H1 (cell line): Measurements from ENCODE around the gene FBXO39. TPM values are rescaled to one million over a fixed set of nuclear protein-coding genes. Genes with fewer than 3 reads are reported as not detected.

Source experiments
- CTCF ChIA-PET: fragments of 300-600 bp; sonication (Branson Sonifier 250); formaldehyde crosslinking; loops from one replicate; lab custom pipeline; 2021; ENCODE audit not compliant: partially characterized antibody; lab: Charles Lee
- POLR2A ChIA-PET: fragments of 300-600 bp; sonication (Branson Sonifier 250); formaldehyde crosslinking; loops from one replicate; lab custom pipeline; 2021; ENCODE audit warnings: inconsistent platforms; ENCODE audit not compliant: partially characterized antibody; lab: Charles Lee
- DNase-seq, 2 experiments: peaks; one replicate each; pipeline versions ENCODE4 v3.0.0 to v3.0.0-alpha.2; 2010 to 2022; ENCODE audit warnings: low spot score in 2 of 2, low read depth in 1 of 2, mixed read lengths in 1 of 2
- FAIRE-seq: peaks from 2 replicates; lab custom pipeline; 2011; peaks lifted over from hg19 to GRCh38; lab: Jason Lieb, UNC
- H2AFZ ChIP-seq: 2 replicates; pipeline ENCODE4 v1.8.1; 2012; ENCODE audit warnings: low read length, inconsistent platforms
- H2AK5ac ChIP-seq: 2 replicates; pipeline ENCODE4 v1.6.1; 2013; ENCODE audit warnings: low read depth, low read length
- H2BK120ac ChIP-seq: replicated peaks from 2 replicates; pipeline ENCODE3; 2013; ENCODE audit warnings: low read depth, low read length, inconsistent platforms
- H2BK12ac ChIP-seq: 2 replicates; pipeline ENCODE4 v1.6.1; 2013; ENCODE audit warnings: low read depth, low read length
- H2BK15ac ChIP-seq: 2 replicates; pipeline ENCODE4 v1.6.1; 2013; ENCODE audit warnings: low read length
- H2BK20ac ChIP-seq: 2 replicates; pipeline ENCODE4 v1.6.1; 2013; ENCODE audit warnings: low read length
- H2BK5ac ChIP-seq: 2 replicates; pipeline ENCODE4 v1.6.1; 2013; ENCODE audit warnings: low read depth, low read length
- H3K14ac ChIP-seq: 2 replicates; pipeline ENCODE4 v1.6.1; 2013; ENCODE audit warnings: inconsistent platforms; ENCODE audit not compliant: insufficient read length
- H3K18ac ChIP-seq: 2 replicates; pipeline ENCODE4 v1.6.1; 2013; ENCODE audit warnings: low read length; ENCODE audit errors: extremely low read depth
- H3K23ac ChIP-seq: 2 replicates; pipeline ENCODE4 v1.6.1; 2013; ENCODE audit warnings: inconsistent platforms; ENCODE audit not compliant: insufficient read length
- H3K23me2 ChIP-seq: 2 replicates; pipeline ENCODE4 v1.6.1; 2013; ENCODE audit warnings: low read depth, low read length
- H3K27ac ChIP-seq: 2 replicates; pipeline ENCODE4 v1.6.1; 2011; ENCODE audit warnings: low read depth, low read length, inconsistent platforms
- H3K27me3 ChIP-seq, 4 experiments: replicated peaks in 1 of 4; 1 replicate in 1 of 4; 2 replicates in 3 of 4; pipeline versions ENCODE4 v1.6.1 to v1.8.1; 2011 to 2013; ENCODE audit warnings: low read length in 3 of 4, mild to moderate bottlenecking in 3 of 4, inconsistent platforms in 2 of 4, mixed read lengths in 2 of 4, moderate library complexity in 1 of 4; ENCODE audit not compliant: control insufficient read depth in 3 of 4, insufficient read depth in 3 of 4; ENCODE audit errors: extremely low read depth in 1 of 4
- H3K36me3 ChIP-seq, 4 experiments: 2 replicates each; pipeline versions ENCODE4 v1.6.1 to v1.8.1; 2011 to 2013; ENCODE audit warnings: mild to moderate bottlenecking in 4 of 4, low read length in 3 of 4, moderate library complexity in 2 of 4, control low read depth in 1 of 4, inconsistent platforms in 1 of 4; ENCODE audit not compliant: insufficient read depth in 4 of 4, control insufficient read depth in 2 of 4
- H3K4ac ChIP-seq: replicated peaks from 2 replicates; pipeline ENCODE3; 2013; ENCODE audit warnings: low read length, low read depth, mixed read lengths, inconsistent platforms; ENCODE audit not compliant: insufficient read length
- H3K4me1 ChIP-seq, 4 experiments: replicated peaks in 1 of 4; 1 replicate in 1 of 4; 2 replicates in 3 of 4; pipeline versions ENCODE4 v1.6.1 to v1.8.1; 2011 to 2013; ENCODE audit warnings: low read length in 3 of 4, inconsistent platforms in 2 of 4, mixed read lengths in 1 of 4; ENCODE audit not compliant: insufficient read depth in 4 of 4, control insufficient read depth in 3 of 4
- H3K4me2 ChIP-seq, 2 experiments: 2 replicates each; pipeline versions ENCODE4 v1.6.1 to v1.8.1; 2011 to 2013; ENCODE audit warnings: low read depth in 2 of 2, low read length in 2 of 2, control low read depth in 1 of 2, inconsistent platforms in 1 of 2, mild to moderate bottlenecking in 1 of 2; ENCODE audit not compliant: insufficient read depth in 1 of 2
- H3K4me3 ChIP-seq, 4 experiments: fragments of 200-600, 300-600 bp in 1 of 4; sonication (generic), shearing (Covaris generic), sonication (Bioruptor Twin) in 1 of 4; 2 replicates each; pipeline versions ENCODE4 v1.5.1 to v1.8.1; 2011 to 2016; ENCODE audit warnings: low read length in 4 of 4, low read depth in 3 of 4, control low read depth in 2 of 4, inconsistent platforms in 2 of 4, mild to moderate bottlenecking in 2 of 4, mixed read lengths in 1 of 4, moderate library complexity in 1 of 4; ENCODE audit not compliant: insufficient read depth in 2 of 4; ENCODE audit errors: extremely low read depth in 1 of 4
- H3K56ac ChIP-seq: replicated peaks from 2 replicates; pipeline ENCODE3; 2013; ENCODE audit warnings: low read depth, mild to moderate bottlenecking, mixed read lengths, low read length, inconsistent platforms; ENCODE audit not compliant: insufficient read length
- H3K79me1 ChIP-seq: 2 replicates; pipeline ENCODE4 v1.6.1; 2013; ENCODE audit warnings: low read depth, low read length, control low read depth
- H3K79me2 ChIP-seq, 2 experiments: 2 replicates each; pipeline versions ENCODE4 v1.6.1 to v1.8.1; 2012 to 2013; ENCODE audit warnings: low read length in 2 of 2, mild to moderate bottlenecking in 2 of 2, inconsistent platforms in 1 of 2; ENCODE audit not compliant: insufficient read depth in 2 of 2, control insufficient read depth in 1 of 2
- H3K9ac ChIP-seq, 4 experiments: replicated peaks in 1 of 4; 1 replicate in 1 of 4; 2 replicates in 3 of 4; pipeline versions ENCODE4 v1.6.1 to v1.8.1; 2011 to 2013; ENCODE audit warnings: low read depth in 3 of 4, low read length in 3 of 4, control low read depth in 2 of 4, mild to moderate bottlenecking in 2 of 4, moderate library complexity in 2 of 4, inconsistent platforms in 1 of 4; ENCODE audit errors: extremely low read depth in 1 of 4
- H3K9me3 ChIP-seq, 2 experiments: 2 replicates each; pipeline versions ENCODE4 v1.6.1 to v1.8.1; 2012 to 2013; ENCODE audit warnings: mild to moderate bottlenecking in 2 of 2, moderate library complexity in 2 of 2, control low read depth in 1 of 2, inconsistent platforms in 1 of 2, low read depth in 1 of 2, low read length in 1 of 2, mixed read lengths in 1 of 2; ENCODE audit not compliant: insufficient read depth in 2 of 2
- H4K20me1 ChIP-seq, 2 experiments: replicated peaks in 1 of 2; 2 replicates each; pipeline versions ENCODE3 to v1.8.1; 2011 to 2013; ENCODE audit warnings: inconsistent platforms in 2 of 2, low read length in 2 of 2, mild to moderate bottlenecking in 1 of 2; ENCODE audit not compliant: insufficient read depth in 2 of 2, control insufficient read depth in 1 of 2
- H4K5ac ChIP-seq: 2 replicates; pipeline ENCODE4 v1.6.1; 2013; ENCODE audit warnings: low read length, low read depth, mixed read lengths, inconsistent platforms; ENCODE audit not compliant: insufficient read length
- H4K8ac ChIP-seq: 2 replicates; pipeline ENCODE4 v1.8.0; 2013; ENCODE audit warnings: mild to moderate bottlenecking, moderate library complexity, low read length, inconsistent platforms; ENCODE audit not compliant: insufficient read depth; ENCODE audit errors: extremely low read depth
- H4K91ac ChIP-seq: replicated peaks from 2 replicates; pipeline ENCODE3; 2013; ENCODE audit warnings: low read length, mixed read lengths, inconsistent platforms; ENCODE audit not compliant: insufficient read length
- ASH2L ChIP-seq: fragments of 200-600, 300-600 bp; sonication (generic); IDR thresholded peaks from one replicate; pipeline ENCODE4 v1.7.1; 2017; ENCODE audit warnings: low read length
- CBX5 ChIP-seq: fragments of 300-800, 300-1000 bp; sonication (generic); IDR thresholded peaks from 2 replicates; pipeline ENCODE4 v1.7.1; 2016; ENCODE audit warnings: antibody characterized with exemption, low read length, low read depth
- CHD1 ChIP-seq: IDR thresholded peaks from 2 replicates; pipeline ENCODE4 v1.6.1; 2012; ENCODE audit warnings: low read depth, low read length, improper control_type of control experiment
- CTBP2 ChIP-seq: IDR thresholded peaks from 2 replicates; pipeline ENCODE4 v1.7.0; 2011; ENCODE audit warnings: borderline replicate concordance, mild to moderate bottlenecking, moderate library complexity, mixed read lengths, low read length; ENCODE audit not compliant: insufficient read depth, insufficient read length
- SAP30 ChIP-seq: fragments of 300-600 bp; sonication (generic); IDR thresholded peaks from 2 replicates; pipeline ENCODE4 v1.7.1; 2012; ENCODE audit warnings: low read length, moderate library complexity, mild to moderate bottlenecking, inconsistent platforms; ENCODE audit not compliant: insufficient read depth, insufficient replicate concordance
- SIRT6 ChIP-seq: IDR thresholded peaks from one replicate; pipeline ENCODE4 v1.7.1; 2012; ENCODE audit warnings: low read length, inconsistent platforms
- SP4 ChIP-seq: IDR thresholded peaks from 2 replicates; pipeline ENCODE4 v1.6.1; 2012; ENCODE audit warnings: low read length, inconsistent platforms
- TBP ChIP-seq: IDR thresholded peaks from 2 replicates; pipeline ENCODE4 v1.6.1; 2011; ENCODE audit warnings: low read depth, low read length, improper control_type of control experiment
- WGBS, 2 experiments: shearing (Covaris generic) in 1 of 2; methylation state at CpG; one replicate each; pipeline versions ENCODE4 v1.1.6 to v1.1.7; 2013 to 2015; ENCODE audit warnings: low lambda C conversion rate in 2 of 2, mixed read lengths in 2 of 2, inconsistent platforms in 1 of 2, low coverage in 1 of 2, missing lambda C conversion rate in 1 of 2; ENCODE audit not compliant: insufficient replicate concordance in 2 of 2, insufficient coverage in 1 of 2, insufficient read length in 1 of 2; ENCODE audit errors: extremely low coverage in 1 of 2, missing lambda C conversion rate in 1 of 2; 5-methylcytosine and 5-hydroxymethylcytosine counted together
- polyA plus RNA-seq, 7 experiments: library from polyadenylated mRNA; depleted of rRNA in 3 of 7; stranded (reverse) in 5 of 7; unstranded in 2 of 7; fragments of >200 nt in 5 of 7; fragments of 200-250 nt in 2 of 7; gene quantifications; 1 replicate in 5 of 7; 2 replicates in 1 of 7; 4 replicates in 1 of 7; pipeline versions ENCODE4 v1.2.1 to v1.2.3, GENCODE V29; 2011 to 2013; ENCODE audit warnings: missing spikeins in 2 of 7, mixed read lengths in 2 of 7
- total RNA-seq: library from RNA; stranded (reverse); fragmentation: NEBNext Ultra II Directional; extraction: Animal tissue kit (Norgen Biotek cat#: 25700); gene quantifications from 2 replicates; pipeline ENCODE4 v1.2.1, GENCODE V29; 2021
- TF ChIP-seq, protein P1 (sequence below): IDR thresholded peaks from 2 replicates; pipeline ENCODE4 v1.6.1; 2012; ENCODE audit warnings: inconsistent platforms

FBXO39 gene
- total and polyA plus RNA-seq, 2 of the 8 experiments (the other 6 are each of a cell fraction or from before 2014, with no cell fraction given): 0.12 to 0.22 TPM

DNA sequence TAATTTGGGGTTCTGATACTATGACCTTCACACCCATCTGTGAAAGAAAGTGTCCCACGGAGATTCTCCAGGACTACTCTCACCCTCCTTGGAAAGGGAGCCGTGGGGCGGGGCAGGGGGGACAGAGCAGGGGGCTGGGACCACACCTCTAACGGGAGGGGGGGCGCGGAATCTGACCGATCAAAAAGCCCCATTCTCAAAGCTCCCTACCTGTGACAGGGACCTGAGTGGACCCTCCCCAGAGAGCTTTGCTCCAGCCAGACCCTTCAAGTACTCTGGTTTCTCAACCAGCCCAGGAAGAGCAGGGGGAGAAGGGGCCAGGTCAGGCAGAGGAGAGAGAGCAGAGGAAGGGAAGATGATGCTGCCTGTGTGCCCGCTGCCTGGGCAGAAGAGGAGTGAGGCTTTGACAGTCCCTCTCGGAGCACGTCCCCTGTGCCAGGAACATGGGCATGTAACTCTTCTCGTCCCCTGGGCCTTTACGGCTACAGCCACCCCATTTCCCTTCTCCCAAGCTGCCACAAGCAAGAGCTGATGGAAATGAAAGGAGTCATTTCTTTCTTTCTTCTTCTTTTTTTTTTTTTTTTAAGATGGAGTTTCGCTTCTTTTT lies 19.5 kb upstream of the FBXO39 start:
- Histone ChIP-seq H3K4me3 (no peak overlapping the region), H2BK15ac (no peak overlapping the region), H2AK5ac (no peak overlapping the region), H3K18ac (no peak overlapping the region), H2AFZ (no peak overlapping the region), H3K27ac (no peak overlapping the region), H4K8ac (no peak overlapping the region), H4K20me1 (no peaks in the 10 kb centered on the region), H2BK12ac (no peak overlapping the region), H4K5ac (no peak overlapping the region)
- WGBS, 2 experiments: 91% methylated on average over 7 of the region's 13 CpGs; no CpG with 5 or more reads in 1 of the 2 experiments
- FAIRE-seq: no peak
- TF ChIP-seq ASH2L (no peak), TBP (no peak), SIRT6 (no peak), CHD1 (no peak), CTBP2 (no peak), SAP30 (no peak), SP4 (no peak), CBX5 (no peak)
- TF ChIP-seq, protein P1, sequence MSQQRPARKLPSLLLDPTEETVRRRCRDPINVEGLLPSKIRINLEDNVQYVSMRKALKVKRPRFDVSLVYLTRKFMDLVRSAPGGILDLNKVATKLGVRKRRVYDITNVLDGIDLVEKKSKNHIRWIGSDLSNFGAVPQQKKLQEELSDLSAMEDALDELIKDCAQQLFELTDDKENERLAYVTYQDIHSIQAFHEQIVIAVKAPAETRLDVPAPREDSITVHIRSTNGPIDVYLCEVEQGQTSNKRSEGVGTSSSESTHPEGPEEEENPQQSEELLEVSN: no peak
- TF ChIP-seq, all 59 proteins: peak for 0
- Histone ChIP-seq H4K91ac (no peak overlapping the region), H2BK5ac (no peak overlapping the region), H3K27me3 (no peaks in the 10 kb centered on the region; a peak in 1 of 7 replicates), H3K14ac (no peak overlapping the region), H2BK20ac (no peak overlapping the region), H3K79me2 (no peaks in the 10 kb centered on the region), H3K9me3 (no peaks in the 10 kb centered on the region), H3K56ac (no peak overlapping the region), H3K4me1 (peaks cover 0 to 12% (median 3%) of the 10 kb centered on the region in 4 experiments; a peak in 4 of 7 replicates), H3K23me2 (0 out of 2 replicates have a peak, but pooled peaks cover 1% of the 10 kb centered on the region), H3K23ac (no peak overlapping the region), H3K9ac (no peak overlapping the region), H2BK120ac (no peak overlapping the region), H3K4me2 (no peak overlapping the region), H3K36me3 (no peaks in the 10 kb centered on the region), H3K4ac (no peak overlapping the region), H3K79me1 (no peaks in the 10 kb centered on the region)
- no peak for DNase-seq
- POLR2A ChIA-PET: no interaction called here
- CTCF ChIA-PET: interaction anchor here (1.1 to 1.7 kb wide), 3 partner anchors 21 to 97 kb away, joined by 4 read pairs; no protein-coding TSS in a partner anchor
